ENCODE data around the gene SPTBN1. TPM values are rescaled to one million over a fixed set of nuclear protein-coding genes. Genes with fewer than 3 reads are reported as not detected.

The SPTBN1 gene
- total and polyA plus RNA-seq, 5 donors from 2014 or later = 10.0 to 182 (median 19.6) TPM

GRCh38 chr2:54464341-54464740, 8.2 kb downstream of the SPTBN1 start:
- no peaks in the 10 kb centered on the region for H3K9me3 ChIP-seq (ENCODE audit: control insufficient read depth in 2 of 2, low read length in 2 of 2)
- Mint-ChIP-seq H3K27me3 (peaks cover 54% of the 10 kb centered on the region), H3K9me3 (peaks cover 0 to 4% (median 0%) of the 10 kb centered on the region in 7 donors), H3K4me3 (no peak overlapping the region), H3K36me3 (no peaks in the 10 kb centered on the region), H3K4me1 (no peaks in the 10 kb centered on the region), H3K27ac (no peak overlapping the region)
- H3K27ac ChIP-seq (ENCODE audit: insufficient read depth, low read length, poor library complexity, severe bottlenecking) = no peak overlapping the region
- no peaks in the 10 kb centered on the region for H3K4me1 ChIP-seq (ENCODE audit: control insufficient read depth, insufficient read depth, low read length, poor library complexity, severe bottlenecking)
- DNase-seq (no peak), ATAC-seq (ENCODE audit: low read depth in 2 of 2) (no peak)
- H3K4me3 ChIP-seq (ENCODE audit: low read depth, low read length) = no peak overlapping the region
- H3K36me3 ChIP-seq (ENCODE audit: control insufficient read depth, insufficient read depth, low read length) = no peaks in the 10 kb centered on the region
- H3K27me3 ChIP-seq (ENCODE audit: control insufficient read depth, insufficient read depth, low read length) = peaks cover 28% of the 10 kb centered on the region

GRCh38 chr2:54465143-54465542, 9.0 kb downstream of the SPTBN1 start:
- Mint-ChIP-seq H3K4me3 (no peak overlapping the region), H3K27ac (no peak overlapping the region), H3K9me3 (peaks cover 0 to 4% (median 0%) of the 10 kb centered on the region in 7 donors), H3K4me1 (no peaks in the 10 kb centered on the region), H3K36me3 (no peaks in the 10 kb centered on the region), H3K27me3 (peaks cover 46% of the 10 kb centered on the region)
- Histone ChIP-seq H3K36me3 (ENCODE audit: control insufficient read depth, insufficient read depth, low read length) (no peaks in the 10 kb centered on the region), H3K27ac (ENCODE audit: insufficient read depth, low read length, poor library complexity, severe bottlenecking) (no peak overlapping the region), H3K4me3 (ENCODE audit: low read depth, low read length) (no peak overlapping the region), H3K9me3 (ENCODE audit: control insufficient read depth in 2 of 2, low read length in 2 of 2) (no peaks in the 10 kb centered on the region), H3K4me1 (ENCODE audit: control insufficient read depth, insufficient read depth, low read length, poor library complexity, severe bottlenecking) (no peaks in the 10 kb centered on the region), H3K27me3 (ENCODE audit: control insufficient read depth, insufficient read depth, low read length) (peaks cover 24% of the 10 kb centered on the region)
- ATAC-seq (ENCODE audit: low read depth in 2 of 2) (no peak), DNase-seq (no peak)

GRCh38 chr2:54466870-54467269, 10.7 kb downstream of the SPTBN1 start:
- H3K9me3 Mint-ChIP-seq = peaks cover 0 to 4% (median 0%) of the 10 kb centered on the region in 7 donors
- H3K9me3 ChIP-seq (ENCODE audit: control insufficient read depth in 2 of 2, low read length in 2 of 2) = no peaks in the 10 kb centered on the region
- H3K27me3 ChIP-seq (ENCODE audit: control insufficient read depth, insufficient read depth, low read length) = peaks cover 16% of the 10 kb centered on the region
- H3K4me1 Mint-ChIP-seq = no peaks in the 10 kb centered on the region
- peaks cover 36% of the 10 kb centered on the region for H3K27me3 Mint-ChIP-seq
- no peak for DNase-seq
- H3K27ac Mint-ChIP-seq = no peak overlapping the region
- no peak for ATAC-seq (ENCODE audit: low read depth in 2 of 2)
- H3K27ac ChIP-seq (ENCODE audit: insufficient read depth, low read length, poor library complexity, severe bottlenecking) = no peak overlapping the region
- H3K36me3 Mint-ChIP-seq = no peaks in the 10 kb centered on the region
- no peak overlapping the region for H3K4me3 ChIP-seq (ENCODE audit: low read depth, low read length)
- no peaks in the 10 kb centered on the region for H3K4me1 ChIP-seq (ENCODE audit: control insufficient read depth, insufficient read depth, low read length, poor library complexity, severe bottlenecking)
- H3K4me3 Mint-ChIP-seq = no peak overlapping the region
- H3K36me3 ChIP-seq (ENCODE audit: control insufficient read depth, insufficient read depth, low read length) = no peaks in the 10 kb centered on the region

- Histone ChIP-seq H3K4me1 (ENCODE audit: control insufficient read depth, insufficient read depth, low read length, poor library complexity, severe bottlenecking) (no peaks in the 10 kb centered on the region), H3K4me3 (ENCODE audit: low read depth, low read length) (no peak overlapping the region), H3K9me3 (ENCODE audit: control insufficient read depth in 2 of 2, low read length in 2 of 2) (no peaks in the 10 kb centered on the region), H3K36me3 (ENCODE audit: control insufficient read depth, insufficient read depth, low read length) (no peaks in the 10 kb centered on the region), H3K27me3 (ENCODE audit: control insufficient read depth, insufficient read depth, low read length) (peaks cover 3% of the 10 kb centered on the region), H3K27ac (ENCODE audit: insufficient read depth, low read length, poor library complexity, severe bottlenecking) (no peak overlapping the region)
- Mint-ChIP-seq H3K4me3 (no peak overlapping the region), H3K4me1 (no peaks in the 10 kb centered on the region), H3K27me3 (peaks cover 28% of the 10 kb centered on the region), H3K36me3 (no peaks in the 10 kb centered on the region), H3K9me3 (no peaks in the 10 kb centered on the region), H3K27ac (no peak overlapping the region)
- ATAC-seq (ENCODE audit: low read depth in 2 of 2) (no peak), DNase-seq (no peak)
These were observed 12.5 kb downstream of the SPTBN1 start for GRCh38 chr2:54468673-54469072.

- H3K27me3 Mint-ChIP-seq = peaks cover 20% of the 10 kb centered on the region
- ATAC-seq (ENCODE audit: low read depth in 2 of 2) = no peak
- no peaks in the 10 kb centered on the region for H3K36me3 ChIP-seq (ENCODE audit: control insufficient read depth, insufficient read depth, low read length)
- no peak overlapping the region for H3K27ac Mint-ChIP-seq
- peaks cover 3% of the 10 kb centered on the region for H3K27me3 ChIP-seq (ENCODE audit: control insufficient read depth, insufficient read depth, low read length)
- H3K36me3 Mint-ChIP-seq = no peaks in the 10 kb centered on the region
- no peak for DNase-seq
- H3K27ac ChIP-seq (ENCODE audit: insufficient read depth, low read length, poor library complexity, severe bottlenecking) = no peak overlapping the region
- H3K4me1 Mint-ChIP-seq = no peaks in the 10 kb centered on the region
- H3K9me3 ChIP-seq (ENCODE audit: control insufficient read depth in 2 of 2, low read length in 2 of 2) = no peaks in the 10 kb centered on the region
- no peak overlapping the region for H3K4me3 ChIP-seq (ENCODE audit: low read depth, low read length)
- H3K4me3 Mint-ChIP-seq = peak overlapping the region in 1 of 4 donors; percentile 32
- H3K4me1 ChIP-seq (ENCODE audit: control insufficient read depth, insufficient read depth, low read length, poor library complexity, severe bottlenecking) = no peaks in the 10 kb centered on the region
- H3K9me3 Mint-ChIP-seq = no peaks in the 10 kb centered on the region
These were observed 13.4 kb downstream of the SPTBN1 start for GRCh38 chr2:54469484-54470053.

GRCh38 chr2:54470266-54470938, 14.3 kb downstream of the SPTBN1 start:
- ATAC-seq (ENCODE audit: low read depth in 2 of 2) (no peak), DNase-seq (no peak)
- H3K27ac ChIP-seq (ENCODE audit: insufficient read depth, low read length, poor library complexity, severe bottlenecking) = no peak overlapping the region
- H3K4me3 ChIP-seq (ENCODE audit: low read depth, low read length) = no peak overlapping the region
- Mint-ChIP-seq H3K4me1 (no peaks in the 10 kb centered on the region), H3K9me3 (no peaks in the 10 kb centered on the region), H3K4me3 (no peak overlapping the region), H3K36me3 (no peaks in the 10 kb centered on the region), H3K27me3 (peaks cover 16% of the 10 kb centered on the region), H3K27ac (no peak overlapping the region)
- no peaks in the 10 kb centered on the region for H3K4me1 ChIP-seq (ENCODE audit: control insufficient read depth, insufficient read depth, low read length, poor library complexity, severe bottlenecking)
- H3K36me3 ChIP-seq (ENCODE audit: control insufficient read depth, insufficient read depth, low read length) = no peaks in the 10 kb centered on the region
- H3K27me3 ChIP-seq (ENCODE audit: control insufficient read depth, insufficient read depth, low read length) = peaks cover 3% of the 10 kb centered on the region
- no peaks in the 10 kb centered on the region for H3K9me3 ChIP-seq (ENCODE audit: control insufficient read depth in 2 of 2, low read length in 2 of 2)

GRCh38 chr2:54471221-54471711, 15.1 kb downstream of the SPTBN1 start:
- no peaks in the 10 kb centered on the region for H3K9me3 ChIP-seq (ENCODE audit: control insufficient read depth in 2 of 2, low read length in 2 of 2)
- H3K4me1 ChIP-seq (ENCODE audit: control insufficient read depth, insufficient read depth, low read length, poor library complexity, severe bottlenecking) = no peaks in the 10 kb centered on the region
- H3K27ac Mint-ChIP-seq = no peak overlapping the region
- no peak overlapping the region for H3K4me3 Mint-ChIP-seq
- H3K36me3 ChIP-seq (ENCODE audit: control insufficient read depth, insufficient read depth, low read length) = no peaks in the 10 kb centered on the region
- no peaks in the 10 kb centered on the region for H3K36me3 Mint-ChIP-seq
- no peaks in the 10 kb centered on the region for H3K9me3 Mint-ChIP-seq
- ATAC-seq (ENCODE audit: low read depth in 2 of 2) (no peak), DNase-seq (no peak)
- H3K27me3 ChIP-seq (ENCODE audit: control insufficient read depth, insufficient read depth, low read length) = peaks cover 3% of the 10 kb centered on the region
- H3K27me3 Mint-ChIP-seq = peaks cover 16% of the 10 kb centered on the region
- no peaks in the 10 kb centered on the region for H3K4me1 Mint-ChIP-seq
- H3K27ac ChIP-seq (ENCODE audit: insufficient read depth, low read length, poor library complexity, severe bottlenecking) = no peak overlapping the region
- no peak overlapping the region for H3K4me3 ChIP-seq (ENCODE audit: low read depth, low read length)

- Histone ChIP-seq H3K36me3 (ENCODE audit: control insufficient read depth, insufficient read depth, low read length) (no peaks in the 10 kb centered on the region), H3K27ac (ENCODE audit: insufficient read depth, low read length, poor library complexity, severe bottlenecking) (no peak overlapping the region), H3K4me1 (ENCODE audit: control insufficient read depth, insufficient read depth, low read length, poor library complexity, severe bottlenecking) (no peaks in the 10 kb centered on the region), H3K27me3 (ENCODE audit: control insufficient read depth, insufficient read depth, low read length) (peaks cover 5% of the 10 kb centered on the region), H3K4me3 (ENCODE audit: low read depth, low read length) (no peak overlapping the region), H3K9me3 (ENCODE audit: control insufficient read depth in 2 of 2, low read length in 2 of 2) (no peaks in the 10 kb centered on the region)
- H3K4me1 Mint-ChIP-seq = no peaks in the 10 kb centered on the region
- H3K27me3 Mint-ChIP-seq = peaks cover 11% of the 10 kb centered on the region
- DNase-seq (no peak), ATAC-seq (ENCODE audit: low read depth in 2 of 2) (no peak)
- no peak overlapping the region for H3K27ac Mint-ChIP-seq
- H3K4me3 Mint-ChIP-seq = no peak overlapping the region
- H3K36me3 Mint-ChIP-seq = no peaks in the 10 kb centered on the region
- no peaks in the 10 kb centered on the region for H3K9me3 Mint-ChIP-seq
These were observed 17.7 kb downstream of the SPTBN1 start for GRCh38 chr2:54473851-54474250.

All from CD4-positive, CD25-positive, alpha-beta regulatory T cell (primary cell).